Glomerular visceral epithelial cell (primary cell): ENCODE measurements around the gene VPS39.

ENCODE experiments used
- DNase-seq: peaks from one replicate; pipeline ENCODE4 v3.0.0-alpha.2; 2016; ENCODE audit errors: extremely low spot score

Gene VPS39

GRCh38 chr15:42128476-42128875 lies 79.6 kb downstream of the VPS39 start:
- no peak for DNase-seq

GRCh38 chr15:42123546-42123945 lies 84.6 kb downstream of the VPS39 start:
- DNase-seq, result no peak

DNA sequence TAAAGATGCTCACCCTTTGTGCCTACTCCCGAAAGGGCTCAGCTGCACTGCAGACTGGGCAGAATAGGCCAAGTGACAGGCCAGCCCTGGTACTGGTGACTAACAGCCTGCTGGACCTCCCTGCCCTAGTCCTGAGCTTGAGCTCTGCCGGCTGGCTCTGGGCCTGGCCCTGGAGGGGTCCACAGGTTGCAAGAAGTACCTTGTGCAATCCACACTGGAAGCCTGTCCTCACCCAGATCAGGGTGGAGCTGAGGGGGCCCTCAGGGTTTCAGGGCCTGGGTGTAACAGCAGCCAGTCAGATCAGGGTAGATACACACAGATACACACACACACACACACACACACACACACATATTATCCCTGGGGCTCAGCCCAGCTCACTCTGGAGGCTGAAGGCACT lies 86.4 kb downstream of the VPS39 start:
- DNase-seq, result no peak

- no peak for DNase-seq
Measured at GRCh38 chr15:42121021-42121420, 87.1 kb downstream of the VPS39 start.

DNA sequence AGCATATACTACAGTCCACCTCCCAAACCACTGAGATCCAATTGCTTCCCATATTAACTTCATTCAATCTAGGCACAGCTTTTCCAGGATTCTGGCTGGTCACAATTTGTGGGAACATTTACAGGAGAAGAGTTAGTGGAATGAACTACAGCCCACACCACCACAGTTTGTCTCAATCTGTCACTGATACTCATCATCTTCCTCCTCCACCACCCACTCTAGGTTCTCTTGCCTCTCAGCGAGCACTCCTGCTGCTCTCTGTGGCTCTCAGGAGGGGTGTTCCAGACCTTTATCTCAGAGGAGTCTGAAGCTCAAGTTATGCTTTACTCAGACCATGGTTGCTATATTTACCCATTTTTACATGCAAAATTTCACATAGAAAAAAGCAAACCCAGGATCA lies 87.8 kb downstream of the VPS39 start:
- DNase-seq, result no peak

DNA sequence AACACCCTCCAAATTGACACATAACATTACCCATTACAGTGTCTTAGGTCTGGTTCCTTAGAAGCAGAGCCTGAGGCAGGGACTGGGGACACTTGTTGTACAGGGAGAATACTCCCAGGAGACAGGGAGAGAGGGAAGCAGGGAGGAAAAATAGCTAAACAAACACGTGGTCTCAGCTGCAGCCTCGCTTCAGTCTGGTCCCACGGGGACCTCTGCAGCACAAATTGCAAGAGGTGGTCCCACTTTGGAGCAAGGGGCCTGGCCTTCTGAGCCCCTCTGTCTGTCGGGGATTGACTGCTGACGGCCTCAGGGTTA lies 88.7 kb downstream of the VPS39 start:
- DNase-seq, result no peak

DNA sequence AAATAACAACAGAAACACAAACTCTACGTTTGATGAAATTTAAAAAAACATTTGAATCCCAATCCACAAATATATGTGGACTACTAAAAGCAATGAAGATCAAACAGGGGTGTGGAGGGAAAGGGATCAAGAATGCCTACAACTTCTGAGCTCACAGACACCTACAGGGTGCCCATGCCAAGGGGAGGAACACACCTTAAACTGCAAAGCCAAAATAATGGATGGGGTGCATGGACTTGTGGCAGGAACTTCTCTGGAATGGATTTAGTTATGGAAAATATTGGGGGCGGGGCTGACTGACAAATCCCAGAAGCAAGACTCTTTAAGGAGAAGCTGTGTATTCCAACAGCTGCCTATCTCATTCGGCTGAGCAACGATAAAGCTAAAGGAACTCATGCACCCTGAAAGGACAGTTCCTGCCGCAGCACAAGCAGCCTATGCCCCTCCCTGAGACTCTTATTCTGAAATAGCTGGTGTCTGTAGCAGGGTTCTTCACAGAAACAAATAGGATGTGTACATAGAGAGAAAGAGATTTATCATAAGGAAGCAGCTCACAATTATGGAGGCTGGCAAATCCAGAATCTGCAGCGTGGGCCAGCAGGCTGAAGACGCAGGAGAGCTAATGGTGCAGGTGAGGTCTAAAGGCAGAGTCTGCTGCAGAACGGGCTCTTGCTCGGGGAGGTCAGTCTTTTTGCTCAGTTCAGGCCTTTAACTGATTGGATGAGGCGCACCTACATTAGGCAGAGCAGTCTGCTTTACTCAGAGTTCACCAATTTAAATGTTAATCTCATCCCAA lies 89.3 kb downstream of the VPS39 start:
- no peak for DNase-seq

GRCh38 chr15:42111924-42112323 lies 96.2 kb downstream of the VPS39 start:
- DNase-seq, result no peak

DNA sequence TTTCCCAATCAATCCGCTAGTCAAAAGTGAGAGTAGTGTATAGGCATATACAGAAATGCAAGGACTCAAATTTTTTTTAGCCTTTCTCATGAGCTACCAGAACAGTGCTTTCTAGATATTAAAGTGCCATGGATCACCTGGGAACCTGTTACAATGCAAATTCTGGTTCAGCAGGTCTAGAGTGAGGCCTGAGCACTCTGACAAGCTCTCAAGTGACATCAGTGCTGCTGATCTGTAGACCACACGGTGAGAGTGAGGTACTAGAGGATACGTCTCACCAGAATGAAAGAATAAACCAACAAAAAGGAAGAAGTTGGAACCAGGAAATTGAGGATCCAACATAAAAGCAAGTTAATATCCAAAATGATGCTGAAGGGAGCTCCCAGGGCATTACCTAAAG lies 97.7 kb downstream of the VPS39 start:
- no peak for DNase-seq

DNA sequence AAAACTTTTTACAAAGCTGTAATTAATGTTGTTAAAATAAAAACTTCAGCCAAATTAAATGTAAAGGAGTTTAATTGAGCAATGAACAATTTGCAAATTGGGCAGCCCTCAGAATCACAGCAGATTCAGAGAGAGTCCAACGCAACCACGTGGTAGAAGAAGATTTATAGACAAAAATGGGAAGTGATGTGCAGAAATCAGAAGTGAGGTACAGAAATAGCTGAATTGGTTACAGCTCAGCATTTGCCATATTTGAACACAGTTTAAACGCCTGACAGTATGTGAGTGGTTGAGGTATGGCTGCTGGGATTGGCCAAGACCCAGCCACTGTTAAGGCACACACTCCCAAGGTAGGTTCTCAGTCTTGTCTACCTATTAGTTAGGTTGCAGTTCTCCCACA lies 99.3 kb downstream of the VPS39 start:
- no peak for DNase-seq
